ENCODE measurements around the gene KRT82.

- no peak for TF ChIP-seq POLR2A (IDR thresholded peaks at IDR 0.05; ENCODE audit: low read length)
- no peak for TF ChIP-seq GATA1 (IDR thresholded peaks at IDR 0.05; ENCODE audit: low read depth, low read length)
These were observed 24.9 kb downstream of the KRT82 start for GRCh38 chr12:52381206-52381605.
